GM12892 (cell line): Measurements from ENCODE around the gene MTRR.

Source experiments
- DNase-seq: peaks from one replicate; pipeline ENCODE4 v3.0.0; 2011; ENCODE audit not compliant: insufficient read length
- FAIRE-seq: peaks from 2 replicates; lab custom pipeline; 2011; peaks lifted over from hg19 to GRCh38; lab: Jason Lieb, UNC
- POLR2A ChIP-seq: IDR thresholded peaks from 2 replicates; pipeline ENCODE4 v1.6.1; 2011; ENCODE audit warnings: low read depth, low read length, control low read depth
- POLR2AphosphoS5 ChIP-seq: IDR thresholded peaks from 2 replicates; pipeline ENCODE4 v1.6.1; 2011; ENCODE audit warnings: low read depth, low read length, control low read depth
- TAF1 ChIP-seq: IDR thresholded peaks from 2 replicates; pipeline ENCODE4 v1.6.1; 2011; ENCODE audit warnings: low read depth, mild to moderate bottlenecking, control low read depth, low read length, borderline replicate concordance

The MTRR gene

DNA sequence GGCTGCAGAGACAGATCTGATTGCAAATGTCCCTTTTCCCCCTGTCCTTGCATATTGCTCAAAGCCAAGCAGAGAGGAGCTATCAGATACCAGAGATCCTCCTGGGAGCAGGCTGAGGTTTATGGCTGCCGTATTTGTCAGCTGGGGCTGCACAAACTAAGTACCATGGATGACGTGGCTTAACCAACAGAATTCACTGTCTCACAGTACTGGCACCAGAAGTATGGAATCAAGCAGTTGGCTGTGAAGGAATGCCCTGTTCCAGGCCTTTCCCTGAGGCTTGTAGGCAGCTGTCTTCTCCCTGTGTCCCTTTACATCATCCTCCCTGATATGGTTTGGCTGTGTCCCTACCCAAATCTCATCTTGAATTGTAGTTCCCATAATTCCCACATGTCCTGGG lies 20.7 kb upstream of the MTRR start:
- FAIRE-seq (no peak), DNase-seq (no peak)
- TF ChIP-seq POLR2AphosphoS5 (no peak), TAF1 (no peak), POLR2A (no peak)

DNA sequence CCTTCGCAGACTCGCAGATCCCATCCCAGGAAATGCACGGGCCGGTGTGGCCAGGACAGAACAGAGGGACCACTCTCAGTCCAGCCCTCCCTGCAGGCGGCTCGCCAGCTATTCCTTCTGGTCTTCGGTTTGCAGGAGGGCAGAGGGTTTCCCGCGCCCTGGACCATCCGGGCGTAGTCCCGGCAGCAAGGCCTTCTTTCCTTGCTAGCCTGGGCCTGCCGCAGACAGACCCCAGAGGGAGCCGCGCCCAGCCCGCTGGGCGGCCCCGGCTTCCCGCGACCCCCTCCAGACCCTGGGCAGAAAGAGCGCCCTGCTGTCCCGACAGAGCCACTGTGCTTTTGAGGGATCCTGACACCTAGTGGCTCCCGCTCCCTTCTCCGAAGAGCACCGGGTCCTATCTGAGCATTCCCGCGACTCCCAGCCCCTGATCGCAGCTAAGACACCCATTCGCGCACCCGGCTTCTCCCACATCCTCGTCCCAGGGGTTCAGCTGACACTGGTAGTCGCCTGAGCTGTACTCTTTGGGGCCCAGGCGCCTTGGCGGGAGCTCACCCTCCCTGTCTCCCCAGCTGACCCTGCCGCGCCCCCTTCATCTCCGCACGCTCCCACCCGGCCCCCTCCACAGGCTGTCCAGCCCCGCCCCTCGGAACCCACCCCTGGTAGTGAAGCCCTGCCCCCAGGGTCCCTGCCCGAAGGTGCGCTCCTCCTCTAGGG lies 19.1 kb upstream of the MTRR start:
- no peak for DNase-seq
- no peak for TF ChIP-seq TAF1
- no peak for TF ChIP-seq POLR2AphosphoS5
- no peak for TF ChIP-seq POLR2A
- no peak for FAIRE-seq

DNA sequence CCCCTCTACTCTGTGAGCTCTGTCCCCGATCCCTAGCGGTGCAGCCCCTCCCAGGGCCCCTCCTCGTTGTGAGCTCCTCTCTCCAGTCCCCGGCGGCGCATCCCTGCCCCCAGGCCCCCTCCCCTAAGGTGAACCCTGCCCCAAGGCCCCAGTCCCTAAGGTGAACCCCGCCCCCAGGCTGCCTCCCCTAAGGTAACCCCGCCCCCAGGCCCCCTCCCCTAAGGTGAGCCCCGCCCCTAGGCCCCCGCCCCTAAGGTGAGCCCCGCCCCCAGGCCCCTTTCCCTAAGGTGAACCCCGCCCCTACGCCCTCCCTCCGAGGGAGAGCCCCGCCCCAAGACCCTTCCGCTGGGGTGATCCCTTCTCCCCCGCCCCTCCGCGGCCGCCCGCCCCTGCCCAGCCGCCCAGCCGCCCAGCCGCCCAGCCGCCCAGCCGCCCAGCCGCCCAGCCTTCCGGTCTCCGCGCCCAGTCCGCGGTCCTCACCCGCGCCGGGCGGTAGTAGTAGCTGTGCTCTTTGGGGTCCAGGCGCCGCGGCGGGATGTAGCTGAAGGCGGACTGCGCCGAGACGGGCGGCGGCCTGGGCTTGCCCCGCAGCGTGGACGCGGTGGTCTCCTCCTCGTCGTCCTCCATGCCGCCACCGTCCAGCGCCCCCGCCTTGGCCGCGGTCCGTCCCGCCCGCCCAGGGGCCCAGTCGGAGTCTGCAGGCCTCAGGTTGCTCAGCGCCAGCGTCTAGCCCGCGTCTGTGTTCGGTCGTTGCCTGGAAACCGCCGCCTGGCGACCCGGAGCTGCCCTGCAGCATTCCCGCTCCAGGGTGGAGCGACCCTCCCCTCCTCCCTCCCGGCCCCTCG lies 18.3 kb upstream of the MTRR start, which contains the start of gene CFAP90:
Gene CFAP90 (minus strand): TSS at position 739 of the 845 bp plus-strand sequence. CDS start 112 bp downstream, at position 627.
- DNase-seq (no peak), FAIRE-seq (no peak)
- TF ChIP-seq TAF1 (no peak), POLR2A (no peak), POLR2AphosphoS5 (no peak)

- no peak for FAIRE-seq
- DNase-seq, result no peak
- TF ChIP-seq POLR2AphosphoS5 (no peak), POLR2A (no peak), TAF1 (no peak)
Observed at GRCh38 chr5:7851240-7851592, 17.7 kb upstream of the MTRR start.

GRCh38 chr5:7851617-7852289 lies 17.2 kb upstream of the MTRR start:
- no peak for TF ChIP-seq TAF1
- TF ChIP-seq POLR2A, result no peak
- no peak for TF ChIP-seq POLR2AphosphoS5
- DNase-seq (no peak), FAIRE-seq (no peak)

DNA sequence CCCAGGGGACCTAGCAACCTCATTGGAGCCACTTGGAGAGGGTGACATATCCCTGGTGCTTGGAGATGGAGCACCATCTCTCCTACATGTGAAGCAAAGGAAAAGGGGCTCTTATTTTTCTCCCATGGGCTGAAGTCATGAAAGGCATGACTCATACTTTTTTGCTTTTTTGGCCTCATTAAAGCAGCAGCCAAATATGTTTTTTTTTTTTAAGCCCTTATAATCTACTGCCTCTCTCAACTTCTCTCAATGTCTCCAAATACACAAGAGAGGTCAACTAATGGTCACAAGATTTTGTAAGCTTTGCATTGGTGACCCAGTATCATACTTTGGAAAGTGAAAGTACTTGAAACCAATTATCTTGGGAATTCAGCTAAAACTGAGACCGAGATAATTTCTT lies 16.4 kb upstream of the MTRR start:
- DNase-seq (no peak), FAIRE-seq (no peak)
- TF ChIP-seq POLR2AphosphoS5 (no peak), TAF1 (no peak), POLR2A (no peak)

DNA sequence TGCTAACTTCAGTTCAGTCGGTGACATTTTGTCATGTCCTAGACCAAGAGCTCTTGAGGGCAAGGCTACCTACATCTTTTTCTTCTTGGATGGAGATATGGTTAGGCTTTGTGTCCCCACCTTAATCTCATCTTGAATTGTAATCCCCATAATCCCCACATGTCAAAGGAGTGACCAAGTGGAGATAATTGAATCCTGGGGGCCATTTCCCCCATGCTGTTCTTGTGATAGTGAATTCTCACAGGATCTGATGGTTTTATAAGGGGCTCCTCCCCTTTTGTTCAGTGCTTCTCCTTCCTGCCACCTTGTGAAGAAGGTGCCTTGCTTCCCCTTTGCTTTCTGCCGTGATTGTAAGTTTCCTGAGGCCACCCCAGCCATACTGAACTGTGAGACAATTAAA lies 16.0 kb upstream of the MTRR start:
- TF ChIP-seq TAF1, result no peak
- TF ChIP-seq POLR2AphosphoS5, result no peak
- TF ChIP-seq POLR2A, result no peak
- FAIRE-seq, result no peak
- no peak for DNase-seq

GRCh38 chr5:7855611-7856010 lies 13.3 kb upstream of the MTRR start:
- TF ChIP-seq POLR2A (no peak), POLR2AphosphoS5 (no peak), TAF1 (no peak)
- FAIRE-seq (no peak), DNase-seq (no peak)

DNA sequence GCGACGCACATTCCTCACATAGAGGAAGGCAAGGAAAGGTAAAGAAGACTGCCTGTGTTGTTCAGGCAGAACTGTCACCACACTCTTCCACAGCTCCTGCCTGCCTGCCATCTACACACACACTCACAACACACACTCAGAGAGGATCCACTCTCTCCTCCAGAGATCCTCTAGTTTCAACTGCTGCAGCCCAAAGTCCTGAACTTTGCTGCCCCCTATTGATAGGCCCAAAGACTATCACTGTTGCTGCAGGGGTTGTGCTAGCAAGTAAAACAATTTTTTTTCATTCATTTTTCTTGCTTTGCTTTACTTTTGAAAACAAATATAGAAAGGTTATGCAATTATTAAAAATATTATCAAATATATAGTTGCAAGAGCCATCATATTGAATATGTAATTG lies 12.1 kb upstream of the MTRR start:
- DNase-seq (no peak), FAIRE-seq (no peak)
- TF ChIP-seq POLR2A, result no peak
- no peak for TF ChIP-seq POLR2AphosphoS5
- TF ChIP-seq TAF1, result no peak

DNA sequence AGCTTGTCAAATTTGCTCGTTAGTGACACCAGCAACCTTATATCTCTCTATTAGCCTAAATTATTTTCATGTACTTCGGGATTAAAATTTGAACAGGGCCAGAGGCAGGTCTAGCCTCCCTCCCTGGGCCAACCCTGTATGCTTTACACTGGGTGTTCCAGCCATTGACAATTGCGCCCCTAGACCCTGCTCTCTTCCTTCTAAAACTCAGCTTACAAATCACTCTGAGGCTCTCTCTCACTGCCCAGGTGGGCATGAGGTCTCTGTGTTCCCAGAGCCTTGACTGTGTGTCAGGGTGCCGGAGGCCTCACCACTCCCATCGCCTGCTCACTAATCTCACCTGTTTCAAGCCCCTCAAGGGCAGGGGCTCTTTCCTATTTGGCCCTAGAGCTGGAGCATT lies 11.6 kb upstream of the MTRR start:
- TF ChIP-seq POLR2A (no peak), POLR2AphosphoS5 (no peak), TAF1 (no peak)
- no peak for DNase-seq
- FAIRE-seq, result no peak

DNA sequence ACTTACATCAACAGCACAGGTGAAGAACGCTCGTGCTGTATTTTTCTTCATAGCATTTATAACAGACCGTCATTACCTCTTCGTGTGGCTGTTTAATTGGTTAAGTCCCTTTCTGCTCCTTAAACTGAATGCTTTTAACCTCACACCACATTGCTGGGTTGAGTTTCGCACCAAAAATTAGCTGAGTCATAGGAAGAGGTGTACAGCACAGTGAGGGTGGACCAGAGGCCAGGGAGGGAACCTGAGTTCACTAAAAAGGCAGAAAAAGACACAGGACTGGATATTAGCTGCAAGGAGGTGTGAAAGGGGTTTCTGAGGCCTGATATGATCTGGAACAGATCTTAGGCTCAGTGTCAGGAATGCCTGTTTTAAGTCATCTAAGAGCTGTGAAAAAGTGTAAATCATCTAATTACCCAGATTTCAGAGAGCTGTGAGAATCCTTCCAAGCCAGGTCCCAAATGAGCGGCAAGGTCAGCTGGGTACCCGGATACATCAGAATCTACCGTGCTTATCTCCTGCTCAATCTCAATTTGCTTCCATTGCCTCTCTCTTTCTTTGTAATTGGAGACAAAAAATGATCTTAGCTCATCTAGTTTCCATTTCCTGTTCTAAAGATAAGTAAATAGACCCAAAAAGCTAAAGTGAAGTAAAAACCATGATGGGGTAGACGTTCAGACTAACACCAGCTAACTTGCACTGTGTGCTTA lies 10.9 kb upstream of the MTRR start:
- FAIRE-seq, result no peak

More for the DNA sequence above, 10.9 kb upstream of the MTRR start:
- TF ChIP-seq TAF1, result no peak
- no peak for TF ChIP-seq POLR2AphosphoS5
- TF ChIP-seq POLR2A, result no peak
- no peak for DNase-seq
